HepG2 (cell line): ENCODE measurements around the gene MAP4K3. TPM values are rescaled to one million over a fixed set of nuclear protein-coding genes. Genes with fewer than 3 reads are reported as not detected.

Experiments used
- AGO2 ChIP-seq: fragments of 200-400 bp; formaldehyde crosslinking; optimal IDR thresholded peaks from 2 replicates; pipeline ENCODE3; 2017; ENCODE audit warnings: mild to moderate bottlenecking, low read depth, low read length, moderate library complexity
- BHLHE40 ChIP-seq: IDR thresholded peaks from 2 replicates; pipeline ENCODE4 v1.6.1; 2011; ENCODE audit warnings: low read length, improper control_type of control experiment
- BRD4 ChIP-seq: sonication (generic); formaldehyde crosslinking; IDR thresholded peaks from 2 replicates; pipeline ENCODE4 v1.4.0; 2020; ENCODE audit warnings: missing genetic modification reagents
- CEBPG ChIP-seq: IDR thresholded peaks from 2 replicates; pipeline ENCODE4 v1.6.1; 2016
- CENPX ChIP-seq: sonication (generic); formaldehyde crosslinking; IDR thresholded peaks from 2 replicates; pipeline ENCODE4 v1.9.0; 2021; ENCODE audit warnings: mild to moderate bottlenecking, missing genetic modification reagents, moderate library complexity
- EEA1 ChIP-seq: sonication (generic); formaldehyde crosslinking; IDR thresholded peaks from 2 replicates; pipeline ENCODE4 v1.5.1; 2020; ENCODE audit warnings: mild to moderate bottlenecking, missing genetic modification reagents, borderline replicate concordance
- HES4 ChIP-seq: sonication (generic); formaldehyde crosslinking; IDR thresholded peaks from 2 replicates; pipeline ENCODE4 v1.9.0; 2021; ENCODE audit warnings: mild to moderate bottlenecking, missing genetic modification reagents, borderline replicate concordance
- HOXA9 ChIP-seq: sonication (generic); formaldehyde crosslinking; IDR thresholded peaks from 2 replicates; pipeline ENCODE4 v1.8.1; 2022; ENCODE audit warnings: missing genetic modification reagents, mild to moderate bottlenecking, moderate library complexity, borderline replicate concordance
- HOXD1 ChIP-seq: sonication (generic); formaldehyde crosslinking; IDR thresholded peaks from 2 replicates; pipeline ENCODE4 v1.5.0; 2020; ENCODE audit warnings: missing genetic modification reagents
- KAT2B ChIP-seq: fragments of 150-350 bp; IDR thresholded peaks from 2 replicates; pipeline ENCODE4 v1.6.1; 2014; ENCODE audit warnings: low read depth, low read length, borderline replicate concordance
- MEF2D ChIP-seq: sonication (generic); formaldehyde crosslinking; IDR thresholded peaks from 2 replicates; pipeline ENCODE4 v1.5.1; 2020; ENCODE audit warnings: mild to moderate bottlenecking, missing genetic modification reagents
- MLLT10 ChIP-seq: sonication (generic); formaldehyde crosslinking; IDR thresholded peaks from 2 replicates; pipeline ENCODE4 v1.4.0; 2020; ENCODE audit warnings: missing genetic modification reagents
- NFYB ChIP-seq: sonication (generic); formaldehyde crosslinking; IDR thresholded peaks from 2 replicates; pipeline ENCODE4 v1.4.0; 2020; ENCODE audit warnings: missing genetic modification reagents
- NKX3-1 ChIP-seq: sonication (generic); formaldehyde crosslinking; IDR thresholded peaks from 2 replicates; pipeline ENCODE4 v1.5.0; 2020; ENCODE audit warnings: missing genetic modification reagents
- NR2F6 ChIP-seq, 2 experiments: IDR thresholded peaks; 2 replicates each; pipeline ENCODE4 v1.6.1; 2016; ENCODE audit warnings: antibody characterized with exemption in 1 of 2, mild to moderate bottlenecking in 1 of 2
- RORA ChIP-seq: sonication (generic); formaldehyde crosslinking; IDR thresholded peaks from 2 replicates; pipeline ENCODE4 v1.5.0; 2020; ENCODE audit warnings: mild to moderate bottlenecking, missing genetic modification reagents, moderate library complexity
- TMF1 ChIP-seq: sonication (generic); formaldehyde crosslinking; IDR thresholded peaks from 2 replicates; pipeline ENCODE4 v1.8.1; 2022; ENCODE audit warnings: low read depth, missing genetic modification reagents
- TOPORS ChIP-seq: sonication (generic); formaldehyde crosslinking; IDR thresholded peaks from 2 replicates; pipeline ENCODE4 v1.8.0; 2023; ENCODE audit warnings: mild to moderate bottlenecking, missing genetic modification reagents
- ZNF10 ChIP-seq: sonication (generic); formaldehyde crosslinking; IDR thresholded peaks from 2 replicates; pipeline ENCODE4 v1.4.0; 2020; ENCODE audit warnings: mild to moderate bottlenecking, low read depth, missing genetic modification reagents, borderline replicate concordance
- ZNF264 ChIP-seq: sonication (generic); formaldehyde crosslinking; IDR thresholded peaks from 2 replicates; pipeline ENCODE4 v1.4.0; 2020; ENCODE audit warnings: missing genetic modification reagents
- ZNF343 ChIP-seq: sonication (generic); formaldehyde crosslinking; IDR thresholded peaks from 2 replicates; pipeline ENCODE4 v1.4.0; 2020; ENCODE audit warnings: mild to moderate bottlenecking, missing genetic modification reagents
- ZNF839 ChIP-seq: sonication (generic); formaldehyde crosslinking; IDR thresholded peaks from 2 replicates; pipeline ENCODE4 v1.4.0; 2020; ENCODE audit warnings: missing genetic modification reagents, mild to moderate bottlenecking, borderline replicate concordance
- ZSCAN25 ChIP-seq: sonication (generic); formaldehyde crosslinking; IDR thresholded peaks from 2 replicates; pipeline ENCODE4 v1.8.0; 2022; ENCODE audit warnings: mild to moderate bottlenecking, missing genetic modification reagents
- polyA plus RNA-seq, 8 experiments: library from polyadenylated mRNA; depleted of rRNA in 3 of 8; stranded (reverse) in 7 of 8; unstranded in 1 of 8; fragments of >200 nt; fragmentation: Illumina TruSeq in 4 of 8; extraction: Trizol in 4 of 8; gene quantifications; 2 replicates each; pipeline versions ENCODE4 v1.2.1 to v1.2.3, GENCODE V29; 2011 to 2016; ENCODE audit warnings: low read depth in 4 of 8, missing spikeins in 1 of 8, mixed read lengths in 1 of 8; ENCODE audit not compliant: insufficient read depth in 1 of 8
- total RNA-seq, 5 experiments: library from RNA; depleted of rRNA; stranded (reverse); fragments of >200 nt; fragmentation: Illumina TruSeq; extraction: Trizol; gene quantifications; 2 replicates each; pipeline ENCODE4 v1.2.3, GENCODE V29; 2016; ENCODE audit warnings: low read depth in 1 of 5
- TF ChIP-seq, protein P1 (sequence below): sonication (generic); formaldehyde crosslinking; IDR thresholded peaks from 2 replicates; pipeline ENCODE4 v1.5.1; 2020; ENCODE audit warnings: missing genetic modification reagents, mild to moderate bottlenecking, borderline replicate concordance

MAP4K3 gene
- total and polyA plus RNA-seq, 2 of the 13 experiments (the other 11 are each of a cell fraction or from before 2014, with no cell fraction given) = 45.9 to 53.2 TPM

GRCh38 chr2:39436592-39437521 lies at the start of gene MAP4K3 (continued):
- TF ChIP-seq NFYB (CRISPR knock-in tag) = no peak
- no peak for TF ChIP-seq HOXA9 (CRISPR knock-in tag)
- no peak for TF ChIP-seq RORA
- TF ChIP-seq, protein P1, sequence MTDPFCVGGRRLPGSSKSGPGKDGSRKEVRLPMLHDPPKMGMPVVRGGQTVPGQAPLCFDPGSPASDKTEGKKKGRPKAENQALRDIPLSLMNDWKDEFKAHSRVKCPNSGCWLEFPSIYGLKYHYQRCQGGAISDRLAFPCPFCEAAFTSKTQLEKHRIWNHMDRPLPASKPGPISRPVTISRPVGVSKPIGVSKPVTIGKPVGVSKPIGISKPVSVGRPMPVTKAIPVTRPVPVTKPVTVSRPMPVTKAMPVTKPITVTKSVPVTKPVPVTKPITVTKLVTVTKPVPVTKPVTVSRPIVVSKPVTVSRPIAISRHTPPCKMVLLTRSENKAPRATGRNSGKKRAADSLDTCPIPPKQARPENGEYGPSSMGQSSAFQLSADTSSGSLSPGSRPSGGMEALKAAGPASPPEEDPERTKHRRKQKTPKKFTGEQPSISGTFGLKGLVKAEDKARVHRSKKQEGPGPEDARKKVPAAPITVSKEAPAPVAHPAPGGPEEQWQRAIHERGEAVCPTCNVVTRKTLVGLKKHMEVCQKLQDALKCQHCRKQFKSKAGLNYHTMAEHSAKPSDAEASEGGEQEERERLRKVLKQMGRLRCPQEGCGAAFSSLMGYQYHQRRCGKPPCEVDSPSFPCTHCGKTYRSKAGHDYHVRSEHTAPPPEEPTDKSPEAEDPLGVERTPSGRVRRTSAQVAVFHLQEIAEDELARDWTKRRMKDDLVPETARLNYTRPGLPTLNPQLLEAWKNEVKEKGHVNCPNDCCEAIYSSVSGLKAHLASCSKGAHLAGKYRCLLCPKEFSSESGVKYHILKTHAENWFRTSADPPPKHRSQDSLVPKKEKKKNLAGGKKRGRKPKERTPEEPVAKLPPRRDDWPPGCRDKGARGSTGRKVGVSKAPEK (CRISPR knock-in tag) = peak; percentile 93; the same call in 1 of the 2 replicates
- TF ChIP-seq ZSCAN25 (CRISPR knock-in tag) = no peak; the same call in 1 of the 2 replicates
- peak; percentile 91 for TF ChIP-seq AGO2
- TF ChIP-seq HOXD1 (CRISPR knock-in tag) = peak; percentile 42; the same call in 1 of the 2 replicates
- peak; percentile 96; the same call in 1 of the 2 replicates for TF ChIP-seq ZNF839
- TF ChIP-seq CEBPG (CRISPR knock-in tag) = no peak
- no peak for TF ChIP-seq TOPORS (CRISPR knock-in tag)
- no peak for TF ChIP-seq MLLT10 (CRISPR knock-in tag)
- TF ChIP-seq TMF1 = no peak
- TF ChIP-seq MEF2D (CRISPR knock-in tag) = peak; percentile 33; the same call in 1 of the 2 replicates
- peak; percentile 75; the same call in 1 of the 2 replicates for TF ChIP-seq NKX3-1 (CRISPR knock-in tag)
- no peak for TF ChIP-seq CENPX
- TF ChIP-seq NR2F6 (IDR thresholded peaks at IDR 0.05) = peak; percentile 24; the same call in 1 of the 2 replicates
- peak; percentile 25; the same call in 1 of the 2 replicates for TF ChIP-seq NR2F6 (CRISPR knock-in tag; IDR thresholded peaks at IDR 0.05)
- TF ChIP-seq ZNF343 = no peak; the same call in 1 of the 2 replicates
- TF ChIP-seq HES4 (CRISPR knock-in tag) = peak; percentile 78; the same call in 1 of the 2 replicates
- no peak for TF ChIP-seq ZNF10 (CRISPR knock-in tag)
- TF ChIP-seq KAT2B = no peak
- 0 out of 2 replicates have a peak, but pooled peaks have one; percentile 13 for TF ChIP-seq ZNF264
- peak; percentile 89 for TF ChIP-seq BRD4
- peak; percentile 4; the same call in 1 of the 2 replicates for TF ChIP-seq BHLHE40
- no peak for TF ChIP-seq EEA1 (CRISPR knock-in tag)
